ENCODE measurements around the gene PTPN14. TPM values are rescaled to one million over a fixed set of nuclear protein-coding genes. Genes with fewer than 3 reads are reported as not detected.

Gene PTPN14
- polyA plus RNA-seq, 1 experiment: 34.2 TPM

GRCh38 chr1:214349008-214349407 is 202.4 kb downstream of the PTPN14 start:
- Histone ChIP-seq H3K27ac (ENCODE audit: low read depth, low read length) (no peak overlapping the region), H3K9me3 (ENCODE audit: control insufficient read depth, insufficient read depth, low read length) (no peaks in the 10 kb centered on the region; the same call in 1 of the 2 replicates), H3K4me3 (ENCODE audit: low read depth, low read length) (no peak overlapping the region), H3K27me3 (ENCODE audit: control insufficient read depth, insufficient read depth, low read length) (no peaks in the 10 kb centered on the region)
- CTCF ChIA-PET: interaction anchor here (0.8 to 3.4 kb wide), 6 partner anchors 16 to 267 kb away, joined by 3 to 40 read pairs (median 4); no protein-coding TSS in a partner anchor
- POLR2A ChIA-PET: interaction anchor here (0.5 kb wide), 1 partner anchor 135 kb away, joined by 3 read pairs; no protein-coding TSS in a partner anchor
- no peak for TF ChIP-seq CTCF (IDR thresholded peaks at IDR 0.05; ENCODE audit: low read depth, low read length)
- DNase-seq (ENCODE audit: low read depth, low spot score): no peak

GRCh38 chr1:214344897-214345296 is 206.5 kb downstream of the PTPN14 start:
- DNase-seq (ENCODE audit: low read depth, low spot score): no peak
- no peaks in the 10 kb centered on the region for H3K27me3 ChIP-seq (ENCODE audit: control insufficient read depth, insufficient read depth, low read length)
- ChIA-PET POLR2A (no interaction called here), CTCF (interaction anchor here (0.6 to 3.3 kb wide), 4 partner anchors 12 to 239 kb away, joined by 3 to 39 read pairs (median 10); no protein-coding TSS in a partner anchor)
- no peaks in the 10 kb centered on the region; the same call in 1 of the 2 replicates for H3K9me3 ChIP-seq (ENCODE audit: control insufficient read depth, insufficient read depth, low read length)
- peak overlapping the region; percentile 11 for H3K27ac ChIP-seq (ENCODE audit: low read depth, low read length)
- no peak overlapping the region for H3K4me3 ChIP-seq (ENCODE audit: low read depth, low read length)
- TF ChIP-seq CTCF (IDR thresholded peaks at IDR 0.05; ENCODE audit: low read depth, low read length): no peak

- POLR2A ChIA-PET: no interaction called here
- no peak for DNase-seq (ENCODE audit: low read depth, low spot score)
- H3K27ac ChIP-seq (ENCODE audit: low read depth, low read length): no peak overlapping the region
- CTCF ChIA-PET: interaction anchor here (2.7 kb wide), 1 partner anchor 10 kb away, joined by 16 read pairs; no protein-coding TSS in a partner anchor
- H3K4me3 ChIP-seq (ENCODE audit: low read depth, low read length): no peak overlapping the region
- H3K9me3 ChIP-seq (ENCODE audit: control insufficient read depth, insufficient read depth, low read length): no peaks in the 10 kb centered on the region; the same call in 1 of the 2 replicates
- TF ChIP-seq CTCF (IDR thresholded peaks at IDR 0.05; ENCODE audit: low read depth, low read length): 0 out of 2 replicates have a peak, but pooled peaks have one; percentile 7
- H3K27me3 ChIP-seq (ENCODE audit: control insufficient read depth, insufficient read depth, low read length): no peaks in the 10 kb centered on the region
These were observed 208.9 kb downstream of the PTPN14 start for GRCh38 chr1:214342525-214342924.

GRCh38 chr1:214341932-214342331 is 209.5 kb downstream of the PTPN14 start:
- no peak for DNase-seq (ENCODE audit: low read depth, low spot score)
- no peak overlapping the region for H3K27ac ChIP-seq (ENCODE audit: low read depth, low read length)
- H3K4me3 ChIP-seq (ENCODE audit: low read depth, low read length): no peak overlapping the region
- TF ChIP-seq CTCF (IDR thresholded peaks at IDR 0.05; ENCODE audit: low read depth, low read length): no peak
- POLR2A ChIA-PET: no interaction called here
- no peaks in the 10 kb centered on the region for H3K27me3 ChIP-seq (ENCODE audit: control insufficient read depth, insufficient read depth, low read length)
- CTCF ChIA-PET: interaction anchor here (1.1 to 2.7 kb wide), 2 partner anchors 9 to 1184 kb away, joined by 3 to 16 read pairs; no protein-coding TSS in a partner anchor
- H3K9me3 ChIP-seq (ENCODE audit: control insufficient read depth, insufficient read depth, low read length): no peaks in the 10 kb centered on the region; the same call in 1 of the 2 replicates

- no peak overlapping the region for H3K27ac ChIP-seq (ENCODE audit: low read depth, low read length)
- H3K9me3 ChIP-seq (ENCODE audit: control insufficient read depth, insufficient read depth, low read length): no peaks in the 10 kb centered on the region; the same call in 1 of the 2 replicates
- no peaks in the 10 kb centered on the region for H3K27me3 ChIP-seq (ENCODE audit: control insufficient read depth, insufficient read depth, low read length)
- no peak for DNase-seq (ENCODE audit: low read depth, low spot score)
- POLR2A ChIA-PET: no interaction called here
- no peak for TF ChIP-seq CTCF (IDR thresholded peaks at IDR 0.05; ENCODE audit: low read depth, low read length)
- CTCF ChIA-PET: interaction anchor here (1.1 to 2.7 kb wide), 5 partner anchors 9 to 1185 kb away, joined by 3 to 16 read pairs (median 6); no protein-coding TSS in a partner anchor
- H3K4me3 ChIP-seq (ENCODE audit: low read depth, low read length): no peak overlapping the region
These were observed 209.9 kb downstream of the PTPN14 start for GRCh38 chr1:214341459-214341858.

Measured in AG04450 (cell line).